Measurements from ENCODE around the gene MROH7. TPM values are rescaled to one million over a fixed set of nuclear protein-coding genes. Genes with fewer than 3 reads are reported as not detected.

Gene MROH7
- total and polyA plus RNA-seq, 2 of the 13 experiments (the other 11 are each of a cell fraction or from before 2014, with no cell fraction given): 0.09 TPM

DNA sequence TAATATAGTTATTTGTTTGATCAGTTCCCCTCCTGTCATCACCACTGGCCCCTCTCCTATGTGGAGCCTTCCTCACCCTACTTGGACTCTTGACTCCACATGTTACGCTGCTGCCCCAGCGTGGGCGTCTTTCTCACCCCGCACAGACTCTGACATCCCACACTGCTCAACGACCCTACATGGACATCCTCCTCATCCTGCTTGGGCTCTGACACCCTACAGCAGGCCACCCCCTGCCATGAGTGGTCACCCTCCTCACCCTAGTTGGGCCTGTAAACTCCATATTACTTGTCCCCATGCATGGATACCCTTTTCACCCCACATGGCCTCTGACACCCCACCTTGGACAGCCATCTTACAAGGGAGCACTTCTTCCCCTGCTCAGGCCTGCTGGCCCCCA is 95.1 kb downstream of the MROH7 start:
- intact Hi-C loops (cut with micrococcal nuclease; ENCODE audit: unreplicated experiment) (no loop called here), in situ Hi-C loops (cut with HindIII; ENCODE audit: extremely low pct_ligation_motif_present, low pct_unique_long_range_greater_than_20kb) (no loop called here)
- 94% methylated on average over 5 of the region's 5 CpGs for WGBS (ENCODE audit: low lambda C conversion rate)
- Histone ChIP-seq H3K4me3 (replicated peaks in 1 of 3; ENCODE audit: insufficient read depth in 1 of 3, low read depth in 2 of 3, low read length in 3 of 3) (no peak overlapping the region), H3K27me3 (ENCODE audit: control insufficient read depth in 1 of 2, insufficient read depth in 2 of 2, low read length in 2 of 2) (no peaks in the 10 kb centered on the region), H3K4me2 (ENCODE audit: low read depth, low read length) (no peak overlapping the region), H3K9ac (ENCODE audit: insufficient read depth, low read depth, low read length) (no peak overlapping the region), H4K20me1 (ENCODE audit: insufficient read depth, low read length) (no peaks in the 10 kb centered on the region), H3K36me3 (replicated peaks in 1 of 2; ENCODE audit: control insufficient read depth in 1 of 2, insufficient read depth in 2 of 2, low read length in 2 of 2) (peaks cover 29 to 67% of the 10 kb centered on the region in 2 experiments), H3K4me1 (ENCODE audit: insufficient read depth, low read length) (no peaks in the 10 kb centered on the region), H3K79me2 (ENCODE audit: insufficient read depth, low read length) (no peaks in the 10 kb centered on the region), H3K27ac (ENCODE audit: extremely low read length, insufficient read depth, low read length) (no peak overlapping the region), H3K9me3 (ENCODE audit: low read length) (no peaks in the 10 kb centered on the region), H2AFZ (ENCODE audit: low read length) (no peak overlapping the region)
- ChIA-PET CTCF (ENCODE audit: low intra/inter-chr PET ratio, low total read pairs) (no interaction called here), POLR2A (no interaction called here)
- DNase-seq (ENCODE audit: low spot score) (no peak), ATAC-seq (no peak), FAIRE-seq (no peak)
- no TSS peak for BruUV-seq (replicated peaks)
- no peak for TF ChIP-seq HNF1A (IDR thresholded peaks at IDR 0.05; ENCODE audit: low read depth)
- TF ChIP-seq HNF1A (CRISPR knock-in tag; IDR thresholded peaks at IDR 0.05; ENCODE audit: borderline replicate concordance): no peak
- TF ChIP-seq KLF11 (CRISPR knock-in tag; IDR thresholded peaks at IDR 0.05): no peak
- no peak for TF ChIP-seq NCOA1 (CRISPR knock-in tag; IDR thresholded peaks at IDR 0.05)
- no peak for TF ChIP-seq KLF12 (CRISPR knock-in tag; IDR thresholded peaks at IDR 0.05; ENCODE audit: borderline replicate concordance)
- TF ChIP-seq PITX1 (CRISPR knock-in tag; IDR thresholded peaks at IDR 0.05): no peak
- no peak for TF ChIP-seq ZNF572 (CRISPR knock-in tag; IDR thresholded peaks at IDR 0.05)
- TF ChIP-seq DBP (CRISPR knock-in tag; IDR thresholded peaks at IDR 0.05; ENCODE audit: not compliant biosample characterization): no peak
- no peak for TF ChIP-seq ZNF850 (CRISPR knock-in tag; conservative IDR thresholded peaks at IDR 0.05)
- no peak for TF ChIP-seq ZBTB21 (CRISPR knock-in tag; IDR thresholded peaks at IDR 0.05)
- no peak for TF ChIP-seq TMF1 (CRISPR knock-in tag; IDR thresholded peaks at IDR 0.05; ENCODE audit: low read depth)
- TF ChIP-seq, protein P1, sequence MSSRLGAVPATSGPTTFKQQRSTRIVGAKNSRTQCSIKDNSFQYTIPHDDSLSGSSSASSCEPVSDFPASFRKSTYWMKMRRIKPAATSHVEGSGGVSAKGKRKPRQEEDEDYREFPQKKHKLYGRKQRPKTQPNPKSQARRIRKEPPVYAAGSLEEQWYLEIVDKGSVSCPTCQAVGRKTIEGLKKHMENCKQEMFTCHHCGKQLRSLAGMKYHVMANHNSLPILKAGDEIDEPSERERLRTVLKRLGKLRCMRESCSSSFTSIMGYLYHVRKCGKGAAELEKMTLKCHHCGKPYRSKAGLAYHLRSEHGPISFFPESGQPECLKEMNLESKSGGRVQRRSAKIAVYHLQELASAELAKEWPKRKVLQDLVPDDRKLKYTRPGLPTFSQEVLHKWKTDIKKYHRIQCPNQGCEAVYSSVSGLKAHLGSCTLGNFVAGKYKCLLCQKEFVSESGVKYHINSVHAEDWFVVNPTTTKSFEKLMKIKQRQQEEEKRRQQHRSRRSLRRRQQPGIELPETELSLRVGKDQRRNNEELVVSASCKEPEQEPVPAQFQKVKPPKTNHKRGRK (CRISPR knock-in tag; IDR thresholded peaks at IDR 0.05): no peak
- TF ChIP-seq, protein P2, sequence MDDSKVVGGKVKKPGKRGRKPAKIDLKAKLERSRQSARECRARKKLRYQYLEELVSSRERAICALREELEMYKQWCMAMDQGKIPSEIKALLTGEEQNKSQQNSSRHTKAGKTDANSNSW (CRISPR knock-in tag; IDR thresholded peaks at IDR 0.05; ENCODE audit: borderline replicate concordance): no peak
- TF ChIP-seq, protein P3, sequence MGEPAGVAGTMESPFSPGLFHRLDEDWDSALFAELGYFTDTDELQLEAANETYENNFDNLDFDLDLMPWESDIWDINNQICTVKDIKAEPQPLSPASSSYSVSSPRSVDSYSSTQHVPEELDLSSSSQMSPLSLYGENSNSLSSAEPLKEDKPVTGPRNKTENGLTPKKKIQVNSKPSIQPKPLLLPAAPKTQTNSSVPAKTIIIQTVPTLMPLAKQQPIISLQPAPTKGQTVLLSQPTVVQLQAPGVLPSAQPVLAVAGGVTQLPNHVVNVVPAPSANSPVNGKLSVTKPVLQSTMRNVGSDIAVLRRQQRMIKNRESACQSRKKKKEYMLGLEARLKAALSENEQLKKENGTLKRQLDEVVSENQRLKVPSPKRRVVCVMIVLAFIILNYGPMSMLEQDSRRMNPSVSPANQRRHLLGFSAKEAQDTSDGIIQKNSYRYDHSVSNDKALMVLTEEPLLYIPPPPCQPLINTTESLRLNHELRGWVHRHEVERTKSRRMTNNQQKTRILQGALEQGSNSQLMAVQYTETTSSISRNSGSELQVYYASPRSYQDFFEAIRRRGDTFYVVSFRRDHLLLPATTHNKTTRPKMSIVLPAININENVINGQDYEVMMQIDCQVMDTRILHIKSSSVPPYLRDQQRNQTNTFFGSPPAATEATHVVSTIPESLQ (CRISPR knock-in tag; conservative IDR thresholded peaks at IDR 0.05): no peak
- TF ChIP-seq DMAP1 (CRISPR knock-in tag; IDR thresholded peaks at IDR 0.05): no peak
- no peak for TF ChIP-seq STAG1 (CRISPR knock-in tag; IDR thresholded peaks at IDR 0.05)
- TF ChIP-seq ZSCAN29 (CRISPR knock-in tag; conservative IDR thresholded peaks at IDR 0.05): no peak
- TF ChIP-seq LBX2 (CRISPR knock-in tag; IDR thresholded peaks at IDR 0.05; ENCODE audit: borderline replicate concordance): no peak

All from HepG2 (cell line).